NCI-H524 treated with DMSO at 0.1 percent for 48 hours (cell line): ENCODE results near the gene FBXL3.

Source experiments
- DNase-seq: peaks from one replicate; lab custom pipeline; 2025; lab: John Stamatoyannopoulos, UW

Gene FBXL3, protein sequence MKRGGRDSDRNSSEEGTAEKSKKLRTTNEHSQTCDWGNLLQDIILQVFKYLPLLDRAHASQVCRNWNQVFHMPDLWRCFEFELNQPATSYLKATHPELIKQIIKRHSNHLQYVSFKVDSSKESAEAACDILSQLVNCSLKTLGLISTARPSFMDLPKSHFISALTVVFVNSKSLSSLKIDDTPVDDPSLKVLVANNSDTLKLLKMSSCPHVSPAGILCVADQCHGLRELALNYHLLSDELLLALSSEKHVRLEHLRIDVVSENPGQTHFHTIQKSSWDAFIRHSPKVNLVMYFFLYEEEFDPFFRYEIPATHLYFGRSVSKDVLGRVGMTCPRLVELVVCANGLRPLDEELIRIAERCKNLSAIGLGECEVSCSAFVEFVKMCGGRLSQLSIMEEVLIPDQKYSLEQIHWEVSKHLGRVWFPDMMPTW

GRCh38 chr13:77026861-77027621 is at the start of gene FBXL3:
FBXL3 (minus strand) TSS chr13:77027159; CDS start chr13:77021860, 5,299 bp downstream.
- DNase-seq = peak; percentile 24

- no peak for DNase-seq
Measured at GRCh38 chr13:77067519-77067918, 40.6 kb upstream of the FBXL3 start.

DNA sequence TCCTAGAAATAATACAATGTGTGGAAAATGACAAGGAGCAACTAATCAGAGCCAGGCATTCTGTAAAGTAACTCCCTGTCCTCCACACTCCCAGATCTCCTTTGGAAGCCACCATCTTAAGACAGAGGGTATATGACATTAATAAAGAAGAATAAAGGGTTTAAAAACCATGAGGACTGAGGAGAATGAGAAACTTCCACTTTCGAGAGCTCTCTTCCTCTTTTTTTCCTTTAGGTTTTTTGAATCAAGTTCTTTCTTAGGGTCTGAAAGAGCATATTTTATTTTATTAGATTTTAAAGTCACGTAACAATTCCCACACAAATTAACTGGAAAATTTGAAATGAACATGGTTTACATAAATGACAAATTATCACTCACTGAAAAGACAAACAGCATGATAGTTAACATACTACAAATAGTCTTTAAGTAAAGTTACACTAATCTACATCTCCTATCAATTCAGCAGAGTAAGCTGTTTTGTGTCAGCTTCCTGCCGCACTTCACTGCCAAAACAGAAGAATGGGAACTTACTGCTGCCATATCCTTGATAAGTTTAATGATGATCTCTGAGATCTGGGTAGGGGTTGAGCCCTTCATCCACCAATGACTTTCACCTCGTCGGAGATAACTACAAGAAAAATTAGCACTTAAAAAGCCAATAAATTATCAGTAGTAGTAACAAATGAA is 38.6 kb upstream of the FBXL3 start:
- no peak for DNase-seq

- no peak for DNase-seq
Measured at GRCh38 chr13:77062097-77062496, 35.1 kb upstream of the FBXL3 start.

DNA sequence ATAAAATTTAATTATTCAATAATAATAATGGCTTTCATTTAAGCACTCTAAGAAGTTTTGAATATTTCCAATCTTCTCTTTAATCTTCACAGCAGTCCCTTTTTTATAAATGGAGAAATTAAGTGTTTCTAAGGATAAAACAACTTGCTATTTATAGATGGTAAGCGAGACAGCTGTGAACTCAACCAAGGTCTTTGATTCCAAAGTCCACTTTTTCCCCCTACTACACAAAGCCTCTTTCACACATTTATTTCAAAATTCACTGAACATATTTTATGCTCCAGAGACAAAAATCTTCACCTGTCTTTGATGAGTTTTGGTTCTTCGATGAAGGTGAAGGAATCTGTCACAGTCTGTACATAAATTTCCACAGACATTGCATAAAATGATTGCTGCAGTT is 34.4 kb upstream of the FBXL3 start:
- DNase-seq = no peak

GRCh38 chr13:77056886-77057285 is 29.9 kb upstream of the FBXL3 start:
- DNase-seq = no peak

- no peak for DNase-seq
Measured at GRCh38 chr13:77056382-77056781, 29.4 kb upstream of the FBXL3 start.

GRCh38 chr13:77055158-77055557 is 28.2 kb upstream of the FBXL3 start:
- no peak for DNase-seq

- no peak for DNase-seq
Measured at GRCh38 chr13:77053192-77053591, 26.2 kb upstream of the FBXL3 start.

DNA sequence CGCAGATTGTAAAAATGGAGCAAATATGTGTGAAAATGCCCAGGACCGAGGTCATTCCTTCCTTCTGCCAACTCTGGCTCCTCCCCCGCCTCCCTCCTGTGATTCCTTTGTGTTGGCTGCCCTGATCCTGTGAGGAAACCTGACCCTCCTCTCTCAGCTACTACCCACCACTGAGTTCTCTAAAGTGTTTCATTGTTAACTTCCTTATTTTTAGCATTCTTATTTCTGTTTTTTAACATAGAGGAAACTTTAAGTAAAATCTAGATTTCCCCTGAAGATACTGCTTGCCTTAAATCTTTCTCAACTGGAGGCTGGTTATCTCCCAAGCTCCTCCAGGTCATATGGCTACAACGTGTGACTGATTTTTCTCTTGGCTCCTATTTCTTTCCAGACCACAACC is 21.7 kb upstream of the FBXL3 start:
- no peak for DNase-seq

DNA sequence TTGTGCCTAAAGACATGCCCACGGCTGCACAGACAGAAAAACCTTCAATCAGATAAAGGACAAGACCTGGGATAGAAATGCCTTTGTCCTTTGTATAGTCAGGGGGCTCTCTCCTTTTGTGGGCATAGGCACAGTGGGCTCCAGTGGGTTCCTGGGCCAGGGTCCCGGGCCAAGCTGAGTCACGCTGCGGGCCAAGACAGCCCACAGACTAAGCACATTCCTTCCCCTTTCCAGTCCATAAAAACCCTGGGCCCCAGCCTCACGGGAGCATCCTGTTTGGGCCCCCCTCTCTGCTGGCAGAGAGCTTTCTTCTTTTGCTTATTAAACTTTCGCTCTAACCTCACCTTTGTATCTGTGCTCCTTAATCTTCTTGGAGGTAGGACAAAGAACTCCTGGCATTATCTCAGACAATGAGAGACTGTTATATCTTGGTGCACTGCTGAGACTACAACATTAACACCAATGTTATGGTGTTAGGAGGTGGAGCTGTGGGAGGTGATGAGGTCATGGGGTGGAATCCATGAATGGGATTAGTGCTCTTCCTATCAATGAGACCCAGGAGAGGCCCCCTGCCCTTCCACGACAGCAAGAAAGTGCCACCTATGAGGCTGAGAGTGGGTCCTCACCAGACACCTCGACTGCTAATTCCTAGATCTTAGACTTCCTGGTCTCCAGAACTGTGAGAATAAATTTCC is 20.8 kb upstream of the FBXL3 start:
- no peak for DNase-seq

- no peak for DNase-seq
Measured at GRCh38 chr13:77042566-77043177, 15.7 kb upstream of the FBXL3 start.

DNA sequence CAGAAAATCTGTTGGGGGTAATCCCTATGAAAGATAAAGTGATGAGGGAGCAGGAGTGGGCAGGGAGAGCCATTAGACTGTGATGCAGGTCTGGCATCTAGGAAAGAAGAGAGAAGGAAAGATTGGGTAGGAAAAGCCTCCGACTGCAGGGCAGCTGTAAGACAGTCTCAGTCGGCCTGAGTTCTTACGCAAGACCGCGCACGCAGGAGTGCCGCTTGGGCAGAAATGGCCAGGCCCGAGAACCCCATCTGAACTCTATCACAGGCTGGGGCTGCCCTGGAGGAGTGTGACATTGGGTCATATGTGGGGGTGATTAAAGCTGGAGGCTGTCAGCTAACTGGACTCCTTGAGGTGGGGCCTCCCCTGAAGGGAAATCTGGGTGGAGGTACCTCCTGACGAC is 13.9 kb upstream of the FBXL3 start:
- DNase-seq = peak; percentile 91

- DNase-seq = peak; percentile 64
Measured at GRCh38 chr13:77040076-77040475, 13.1 kb upstream of the FBXL3 start.

DNA sequence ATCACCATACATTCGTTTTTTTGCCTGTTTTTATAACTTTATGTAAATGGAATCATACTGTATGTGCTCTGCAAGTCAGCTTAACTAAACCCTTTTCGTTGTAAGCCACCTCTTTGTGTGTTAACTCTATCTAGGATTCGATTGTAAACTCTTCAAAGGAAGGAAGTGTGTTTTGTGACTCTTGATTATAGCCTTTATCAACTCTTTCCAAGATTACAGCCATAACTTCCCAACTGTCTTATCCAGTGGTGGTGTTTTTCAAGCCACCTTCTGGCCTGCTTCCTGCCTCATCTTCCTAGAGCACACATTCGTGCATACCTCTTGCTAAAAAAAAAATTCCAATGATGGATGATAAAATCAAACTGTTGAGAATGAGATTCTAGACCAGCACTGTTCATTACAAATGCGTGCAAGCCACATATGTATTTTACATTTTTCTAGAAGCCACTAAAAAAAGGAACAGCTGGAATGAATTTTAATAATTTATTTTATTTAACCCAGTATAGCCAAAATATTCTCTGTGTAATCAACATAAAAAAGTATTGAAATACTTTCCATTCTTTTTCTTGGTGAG is 12.0 kb upstream of the FBXL3 start:
- no peak for DNase-seq

- no peak for DNase-seq
Measured at GRCh38 chr13:77036279-77036678, 9.3 kb upstream of the FBXL3 start.

DNA sequence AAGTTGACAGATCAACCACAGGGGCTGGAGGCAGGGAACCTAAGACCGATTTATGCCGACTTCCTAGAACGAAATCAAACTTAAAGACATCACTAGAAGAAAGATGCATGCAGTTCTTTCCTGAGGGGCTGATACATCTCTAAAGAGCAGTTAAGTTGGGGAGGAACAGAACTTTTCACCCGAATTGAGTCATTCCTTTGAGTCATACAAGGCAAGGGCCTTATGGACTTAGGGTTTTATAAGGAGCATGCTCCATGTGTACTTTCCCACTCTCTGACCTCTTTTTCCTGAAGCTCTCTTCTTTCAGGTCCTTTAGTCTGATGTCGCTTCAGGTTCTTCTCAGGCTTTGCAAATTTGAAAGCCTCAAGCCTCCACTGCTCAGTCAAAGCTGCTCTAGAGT is 7.9 kb upstream of the FBXL3 start:
- no peak for DNase-seq

GRCh38 chr13:77033717-77034302 is 6.9 kb upstream of the FBXL3 start:
- no peak for DNase-seq

DNA sequence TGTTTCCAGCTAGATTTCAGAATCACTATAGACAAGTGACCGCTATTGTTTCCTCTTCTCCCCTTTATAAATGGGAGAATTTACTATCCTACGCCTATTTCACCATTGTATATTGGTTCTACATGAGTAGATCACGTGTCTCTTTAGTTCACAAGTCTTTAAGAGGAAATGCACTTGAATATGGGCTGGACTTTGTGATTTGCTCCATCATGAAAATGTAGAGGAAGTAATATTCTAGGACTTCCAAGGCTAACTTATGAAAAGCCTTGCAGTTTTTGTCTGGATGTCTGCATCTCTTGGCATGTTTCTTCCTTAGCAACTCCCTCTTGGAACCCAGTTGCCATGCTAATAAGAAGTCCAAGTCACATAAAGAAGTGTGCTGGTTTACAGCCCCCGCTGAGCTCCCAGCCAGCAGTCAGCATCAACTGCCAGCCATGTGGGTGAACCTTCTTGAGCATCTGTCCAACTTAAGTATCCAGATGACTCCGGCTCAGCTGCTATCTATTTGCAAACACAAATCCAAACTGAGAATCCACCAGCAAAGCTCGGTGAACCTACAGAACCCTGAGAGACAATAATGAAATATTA is 4.8 kb upstream of the FBXL3 start:
- peak; percentile 75 for DNase-seq

DNA sequence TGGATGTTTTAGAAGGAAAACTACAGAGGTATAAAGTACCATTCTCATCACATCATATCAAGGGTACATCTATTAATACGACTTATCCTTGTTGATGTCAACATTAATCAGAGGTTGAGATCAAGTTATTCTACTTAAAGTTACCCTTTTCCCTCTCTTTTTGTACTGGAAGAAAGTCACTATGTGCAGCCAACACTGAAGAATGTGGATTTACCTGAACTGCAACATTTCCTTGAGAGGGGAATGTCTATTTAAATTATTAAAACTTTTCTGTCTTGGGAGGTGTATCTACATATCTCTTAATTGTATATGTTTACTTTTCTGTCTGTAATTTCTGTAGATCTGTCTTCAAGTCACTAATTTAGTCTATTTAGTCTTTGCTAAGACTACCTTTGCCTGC is 2.5 kb upstream of the FBXL3 start:
- no peak for DNase-seq

GRCh38 chr13:77028202-77028601 is 1.2 kb upstream of the FBXL3 start:
- no peak for DNase-seq
